Measurements from ENCODE around the gene MYADML2. TPM values are rescaled to one million over a fixed set of nuclear protein-coding genes. Genes with fewer than 3 reads are reported as not detected.
A peak's percentile ranks its signal among the peaks of the same experiment; 100 is the strongest.

MYADML2 gene
- total and polyA plus RNA-seq, 2 of the 8 experiments (the other 6 are each of a cell fraction or from before 2014, with no cell fraction given) = 0.26 to 0.47 TPM

DNA sequence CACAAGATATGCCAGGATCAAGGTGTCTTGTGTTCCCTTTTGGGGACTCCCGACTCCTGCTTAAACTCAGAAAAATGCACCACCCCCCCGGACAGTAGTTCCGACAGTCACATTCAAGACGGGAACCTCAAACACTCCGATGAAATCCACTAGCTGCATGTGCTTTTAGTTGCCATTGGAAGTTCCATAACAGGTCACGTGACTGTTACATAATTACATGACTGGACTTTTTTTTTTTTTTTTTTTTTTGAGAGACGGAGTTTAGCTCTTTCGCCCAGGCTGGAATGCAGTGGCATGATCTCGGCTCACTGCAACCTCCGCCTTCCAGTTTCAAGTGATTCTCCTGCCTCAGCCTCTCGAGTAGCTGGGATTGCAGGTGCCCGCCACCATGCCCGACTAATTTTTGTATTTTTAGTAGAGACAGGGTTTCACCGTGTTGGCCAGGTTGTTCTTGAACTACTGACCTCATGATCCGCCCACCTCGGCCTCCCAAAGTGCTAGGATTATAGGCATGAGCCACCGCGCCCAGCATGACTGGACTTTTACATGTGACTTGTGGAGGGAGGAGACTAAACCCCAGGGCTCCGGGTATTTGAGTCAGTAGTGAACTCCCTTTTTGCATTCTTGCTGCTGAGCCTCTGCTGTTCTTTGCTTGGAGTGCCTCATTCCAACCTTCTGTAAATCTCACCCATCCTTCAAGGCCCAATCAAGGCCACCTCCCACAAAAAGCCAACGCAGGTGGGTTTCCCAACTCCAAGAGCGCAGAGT is 30.6 kb downstream of the MYADML2 start:
- H3K27me3 ChIP-seq (replicated peaks in 1 of 4; ENCODE audit: control insufficient read depth in 3 of 4, extremely low read depth in 1 of 4, insufficient read depth in 3 of 4, low read length in 3 of 4) = no peaks in the 10 kb centered on the region
- H4K91ac ChIP-seq (replicated peaks; ENCODE audit: insufficient read length, low read length) = no peak overlapping the region
- peaks cover 0 to 10% (median 3%) of the 10 kb centered on the region in 4 experiments; a peak in 4 of 7 replicates for H3K4me1 ChIP-seq (replicated peaks in 1 of 4; ENCODE audit: control insufficient read depth in 3 of 4, insufficient read depth in 4 of 4, low read length in 3 of 4)
- H3K14ac ChIP-seq (ENCODE audit: insufficient read length) = no peak overlapping the region
- no peak overlapping the region for H2BK20ac ChIP-seq (ENCODE audit: low read length)
- no peak overlapping the region for H2BK120ac ChIP-seq (replicated peaks; ENCODE audit: low read depth, low read length)
- no peaks in the 10 kb centered on the region for H3K9me3 ChIP-seq (ENCODE audit: insufficient read depth in 2 of 2, low read depth in 1 of 2, low read length in 1 of 2)
- H3K79me2 ChIP-seq (ENCODE audit: control insufficient read depth in 1 of 2, insufficient read depth in 2 of 2, low read length in 2 of 2) = peaks cover 3 to 37% of the 10 kb centered on the region in 2 experiments; a peak in 3 of 4 replicates
- H3K36me3 ChIP-seq (ENCODE audit: control insufficient read depth in 2 of 4, insufficient read depth in 4 of 4, low read length in 3 of 4) = peaks cover 11 to 33% (median 26%) of the 10 kb centered on the region in 4 experiments
- no peak overlapping the region for H3K23ac ChIP-seq (ENCODE audit: insufficient read length)
- H3K23me2 ChIP-seq (ENCODE audit: low read depth, low read length) = peaks cover 5% of the 10 kb centered on the region
- no peak overlapping the region for H3K4ac ChIP-seq (replicated peaks; ENCODE audit: insufficient read length, low read depth, low read length)
- no peak overlapping the region for H4K8ac ChIP-seq (ENCODE audit: extremely low read depth, insufficient read depth, low read length)
- H3K27ac ChIP-seq (ENCODE audit: low read depth, low read length) = no peak overlapping the region
- POLR2A ChIA-PET (ENCODE audit: partially characterized antibody) = interaction anchor here (0.8 to 8.7 kb wide), 9 partner anchors 11 to 60 kb away, joined by 3 to 135 read pairs (median 5); partner anchors contain the start of genes MAFG and PYCR1
- FAIRE-seq (no peak), DNase-seq (ENCODE audit: low read depth in 1 of 2, low spot score in 2 of 2) (no peak)
- no peak overlapping the region for H4K5ac ChIP-seq (ENCODE audit: insufficient read length, low read depth, low read length)
- no peak overlapping the region for H2BK15ac ChIP-seq (ENCODE audit: low read length)
- no peak overlapping the region for H2BK12ac ChIP-seq (ENCODE audit: low read depth, low read length)
- no peak overlapping the region for H2AK5ac ChIP-seq (ENCODE audit: low read depth, low read length)
- CTCF ChIA-PET (ENCODE audit: partially characterized antibody) = interaction anchor here (1.0 to 2.8 kb wide), 9 partner anchors 9 to 121 kb away, joined by 3 to 12 read pairs (median 4); partner anchors contain the start of genes ARHGDIA, DCXR and MAFG
- TF ChIP-seq HDAC6 (IDR thresholded peaks at IDR 0.05; ENCODE audit: low read depth, low read length) (no peak), SP2 (IDR thresholded peaks at IDR 0.05; ENCODE audit: low read length) (no peak), ZNF274 (IDR thresholded peaks at IDR 0.05; ENCODE audit: borderline replicate concordance, extremely low read depth, low read length) (no peak)
- H3K18ac ChIP-seq (ENCODE audit: extremely low read depth, low read length) = no peak overlapping the region
- no peak overlapping the region for H2BK5ac ChIP-seq (ENCODE audit: low read depth, low read length)
- peaks cover 15 to 40% of the 10 kb centered on the region in 2 experiments for H4K20me1 ChIP-seq (replicated peaks in 1 of 2; ENCODE audit: control insufficient read depth in 1 of 2, insufficient read depth in 2 of 2, low read length in 2 of 2)
- H3K9ac ChIP-seq (replicated peaks in 1 of 4; ENCODE audit: extremely low read depth in 1 of 4, low read depth in 3 of 4, low read length in 3 of 4) = peak overlapping the region in 1 of 4 experiments; percentile 20; a peak in 2 of 7 replicates
- H3K4me3 ChIP-seq (ENCODE audit: extremely low read depth in 1 of 4, insufficient read depth in 2 of 4, low read depth in 3 of 4, low read length in 4 of 4) = peak overlapping the region in 1 of 4 experiments; percentile 90; a peak in 3 of 8 replicates
- no peak overlapping the region for H3K56ac ChIP-seq (replicated peaks; ENCODE audit: insufficient read length, low read depth, low read length)
- no peak overlapping the region for H2AFZ ChIP-seq (ENCODE audit: low read length)
- peaks cover 18% of the 10 kb centered on the region for H3K79me1 ChIP-seq (ENCODE audit: low read depth, low read length)
- H3K4me2 ChIP-seq (ENCODE audit: insufficient read depth in 1 of 2, low read depth in 2 of 2, low read length in 2 of 2) = peak overlapping the region; percentile 71 to 87
- WGBS, 2 experiments (ENCODE audit: extremely low coverage in 1 of 2, insufficient coverage in 1 of 2, insufficient read length in 1 of 2, insufficient replicate concordance in 2 of 2, low coverage in 1 of 2, low lambda C conversion rate in 2 of 2, missing lambda C conversion rate in 1 of 2) = 86% methylated on average over 17 of the region's 21 CpGs; no CpG with 5 or more reads in 1 of the 2 experiments
